ENCODE measurements around the gene MORC3. TPM values are rescaled to one million over a fixed set of nuclear protein-coding genes. Genes with fewer than 3 reads are reported as not detected.
"Not testable (repeated sequence)": the region's sequence is repeated elsewhere in the genome, so short reads cannot be mapped to it uniquely, and the experiment has no call there.

MORC3 gene
- total RNA-seq, 1 donor from 2014 or later: 12.6 TPM

GRCh38 chr21:36385233-36386030, 65.4 kb downstream of the MORC3 start, which contains the start of gene CHAF1B:
Gene CHAF1B, plus strand, starts transcription at chr21:36385392. Its CDS starts 745 bp downstream, at chr21:36386137.
- DNase-seq (ENCODE audit: low spot score): peak; percentile 79
- peak; percentile 96 for ATAC-seq

GRCh38 chr21:36386031-36386642, 66.1 kb downstream of the MORC3 start:
- ATAC-seq: no peak
- DNase-seq (ENCODE audit: low spot score): peak; percentile 42

DNA sequence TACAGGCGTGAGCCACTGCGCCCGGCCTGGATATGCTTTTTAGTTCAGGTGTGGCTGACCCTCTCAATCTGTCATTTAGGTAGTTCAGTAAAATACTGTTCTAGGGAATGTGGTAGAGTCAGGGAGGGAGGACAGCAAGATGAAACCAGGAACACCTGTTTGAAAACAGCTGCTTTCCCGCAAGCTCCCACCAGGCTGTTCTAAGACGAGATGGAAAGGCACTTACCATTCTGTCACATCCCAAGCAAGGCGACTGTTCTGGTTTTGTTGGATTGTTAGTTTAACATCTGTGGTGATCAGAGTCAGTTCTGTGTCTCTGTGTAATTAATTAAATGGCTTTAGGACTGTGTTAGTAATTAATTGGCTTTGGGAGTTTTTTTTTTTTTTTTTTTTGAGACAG, 68.1 kb downstream of the MORC3 start:
- no peak for ATAC-seq
- DNase-seq (ENCODE audit: low spot score): no peak

GRCh38 chr21:36388835-36389234, 68.8 kb downstream of the MORC3 start:
- ATAC-seq: no peak
- DNase-seq (ENCODE audit: low spot score): peak; percentile 27

GRCh38 chr21:36391649-36392048, 71.7 kb downstream of the MORC3 start:
- ATAC-seq; DNase-seq (ENCODE audit: low spot score): not testable (repeated sequence)

DNA sequence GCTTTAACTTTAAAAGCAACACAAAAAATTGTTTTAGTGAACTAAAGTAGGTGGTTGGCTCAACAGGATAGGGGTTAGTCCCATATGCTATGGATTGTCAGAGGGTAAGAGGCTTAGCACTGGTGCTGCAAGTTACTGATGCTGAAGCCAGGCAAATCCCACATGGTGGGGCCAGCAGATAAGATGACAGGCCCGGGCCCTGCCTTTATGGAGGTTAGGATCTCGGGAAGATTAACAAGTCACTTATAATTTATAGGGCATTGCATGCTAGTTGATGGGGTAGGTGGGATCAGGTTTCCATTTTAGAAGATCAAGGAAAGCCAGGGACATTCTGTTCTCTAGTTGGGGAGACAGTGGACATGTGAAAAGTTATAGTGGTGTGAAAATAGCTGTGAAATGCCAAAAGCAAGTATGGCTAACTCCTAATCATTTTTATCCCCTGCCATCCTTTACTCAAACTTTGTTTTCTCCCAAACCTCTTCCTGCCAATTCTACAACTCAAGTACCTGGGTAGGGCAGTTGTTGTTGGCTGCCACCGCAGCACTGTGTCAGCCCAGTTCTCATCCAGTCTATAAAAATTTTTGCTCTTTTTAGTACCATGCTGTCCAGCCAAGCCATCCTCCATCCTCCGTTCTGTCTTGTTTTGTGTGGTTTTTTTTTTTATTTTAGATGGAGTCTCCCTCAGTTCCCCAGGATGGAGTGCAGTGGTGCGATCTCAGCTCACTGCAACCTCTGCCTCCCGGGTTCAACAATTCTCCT, 75.5 kb downstream of the MORC3 start:
- ATAC-seq: no peak
- no peak for DNase-seq (ENCODE audit: low spot score)

- ATAC-seq (no peak), DNase-seq (ENCODE audit: low spot score) (no peak)
Measured at GRCh38 chr21:36396325-36396724, 76.3 kb downstream of the MORC3 start.

- ATAC-seq: no peak
Measured at GRCh38 chr21:36396971-36397370, 77.0 kb downstream of the MORC3 start.

DNA sequence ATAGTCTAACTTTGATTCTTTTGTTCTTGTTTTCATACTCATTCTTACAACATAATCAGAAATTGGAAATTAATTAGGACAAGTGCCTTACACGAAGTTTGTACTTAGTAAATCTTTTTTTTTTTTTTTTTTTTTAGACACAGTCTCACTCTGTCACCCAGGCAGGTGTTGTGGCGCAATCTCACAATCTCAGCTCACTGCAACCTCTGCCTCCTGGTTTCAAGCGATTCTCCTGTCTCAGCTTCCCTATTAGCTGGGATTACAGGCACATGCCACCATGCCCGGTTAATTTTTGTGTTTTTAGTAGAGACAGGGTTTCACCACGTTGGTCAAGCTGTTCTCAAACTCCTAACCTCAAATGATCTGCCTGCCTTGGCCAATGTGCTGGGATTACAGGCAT, 77.6 kb downstream of the MORC3 start:
- ATAC-seq (no peak), DNase-seq (ENCODE audit: low spot score) (no peak)

More at GRCh38 chr21:36396971-36397370, 77.0 kb downstream of the MORC3 start:
- no peak for DNase-seq (ENCODE audit: low spot score)

DNA sequence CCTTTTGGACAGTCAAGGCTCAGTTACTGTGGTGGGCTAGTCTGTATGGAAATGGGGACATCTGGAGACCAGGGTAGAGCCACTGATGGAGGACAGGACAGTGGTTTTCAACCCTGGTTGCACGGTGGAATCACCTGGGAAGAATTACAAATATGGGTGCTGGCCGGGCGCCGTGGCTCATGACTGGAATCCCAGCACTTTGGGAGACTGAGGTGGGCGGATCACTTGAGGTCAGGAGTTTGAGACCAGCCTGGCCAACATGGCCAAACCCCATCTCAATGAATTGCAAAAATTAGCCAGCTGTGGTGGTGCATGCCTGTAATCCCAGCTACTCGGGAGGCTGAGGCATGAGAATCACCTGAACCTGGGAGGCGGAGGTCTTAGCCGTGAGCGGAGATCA, 79.7 kb downstream of the MORC3 start:
- DNase-seq (ENCODE audit: low spot score); ATAC-seq: not testable (repeated sequence)

- DNase-seq (ENCODE audit: low spot score) (no peak), ATAC-seq (no peak)
Measured at GRCh38 chr21:36400719-36401118, 80.7 kb downstream of the MORC3 start.

DNA sequence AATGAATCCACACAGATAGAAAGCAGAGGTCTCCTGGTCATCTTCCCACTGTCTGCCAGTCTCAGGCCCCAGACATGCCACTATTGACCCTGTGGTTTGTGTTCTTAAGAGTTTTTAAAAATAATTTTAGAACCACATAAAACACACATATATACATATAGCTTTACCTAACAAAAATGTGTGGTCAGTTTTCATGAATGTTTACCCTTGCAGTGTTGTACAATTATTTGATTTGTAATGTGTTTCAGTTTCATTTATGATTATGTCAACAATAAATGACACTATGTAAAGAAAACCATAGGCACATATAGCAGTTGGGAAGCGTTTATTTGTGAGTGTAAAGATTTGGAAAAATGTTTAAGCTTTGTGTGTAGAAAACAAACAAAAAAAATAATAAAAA, 82.3 kb downstream of the MORC3 start:
- DNase-seq (ENCODE audit: low spot score) (no peak), ATAC-seq (no peak)

DNA sequence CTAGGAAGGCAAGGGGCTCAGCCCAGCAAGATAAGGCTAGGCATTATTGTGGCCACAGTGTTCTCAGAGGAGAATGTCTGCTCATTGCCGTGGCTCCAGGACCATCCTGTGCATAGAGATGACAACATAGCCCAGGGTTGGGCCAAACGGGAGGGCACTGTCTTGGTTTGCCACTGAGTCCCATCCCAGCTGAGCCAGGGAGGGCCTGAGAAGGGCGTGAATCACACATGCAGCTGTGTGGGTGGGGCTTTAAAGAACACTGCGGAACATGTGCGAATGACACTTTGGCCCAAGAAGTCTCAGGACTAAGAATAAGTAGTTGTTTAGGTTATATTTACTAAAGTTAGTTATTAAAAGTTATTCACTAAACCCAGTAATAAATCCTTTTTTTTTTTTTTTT, 83.7 kb downstream of the MORC3 start:
- no peak for DNase-seq (ENCODE audit: low spot score)
- ATAC-seq: no peak

- ATAC-seq (no peak), DNase-seq (ENCODE audit: low spot score) (no peak)
Measured at GRCh38 chr21:36408568-36408967, 88.6 kb downstream of the MORC3 start.

DNA sequence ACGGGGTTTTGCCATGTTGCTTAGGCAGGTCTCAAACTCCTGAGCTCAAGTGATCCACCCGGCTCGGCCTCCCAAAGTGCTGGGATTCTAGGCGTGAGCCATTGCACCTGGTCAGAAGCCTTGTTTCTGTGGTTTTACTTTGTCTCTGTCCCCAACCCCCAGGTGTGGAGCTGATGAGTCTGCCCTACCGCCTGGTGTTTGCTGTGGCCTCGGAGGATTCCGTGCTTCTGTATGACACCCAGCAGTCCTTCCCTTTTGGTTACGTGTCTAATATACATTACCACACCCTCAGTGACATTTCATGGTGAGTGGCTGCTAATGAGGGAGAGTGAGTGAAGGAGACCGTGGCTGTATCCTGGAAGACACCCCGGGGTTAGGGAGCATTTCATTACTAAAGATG, 91.3 kb downstream of the MORC3 start:
- no peak for ATAC-seq
- DNase-seq (ENCODE audit: low spot score): no peak

DNA sequence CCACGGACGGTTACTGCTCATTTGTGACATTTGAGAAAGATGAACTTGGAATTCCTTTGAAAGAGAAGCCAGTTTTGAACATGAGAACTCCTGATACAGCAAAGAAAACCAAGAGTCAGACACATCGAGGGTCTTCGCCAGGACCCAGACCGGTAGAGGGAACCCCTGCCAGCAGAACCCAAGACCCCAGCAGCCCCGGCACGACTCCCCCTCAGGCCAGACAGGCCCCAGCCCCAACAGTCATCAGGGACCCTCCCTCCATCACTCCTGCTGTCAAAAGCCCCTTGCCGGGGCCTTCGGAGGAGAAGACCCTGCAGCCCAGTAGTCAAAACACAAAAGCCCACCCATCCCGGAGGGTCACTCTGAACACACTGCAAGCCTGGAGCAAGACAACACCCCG, 92.9 kb downstream of the MORC3 start:
- DNase-seq (ENCODE audit: low spot score) (no peak), ATAC-seq (no peak)

DNA sequence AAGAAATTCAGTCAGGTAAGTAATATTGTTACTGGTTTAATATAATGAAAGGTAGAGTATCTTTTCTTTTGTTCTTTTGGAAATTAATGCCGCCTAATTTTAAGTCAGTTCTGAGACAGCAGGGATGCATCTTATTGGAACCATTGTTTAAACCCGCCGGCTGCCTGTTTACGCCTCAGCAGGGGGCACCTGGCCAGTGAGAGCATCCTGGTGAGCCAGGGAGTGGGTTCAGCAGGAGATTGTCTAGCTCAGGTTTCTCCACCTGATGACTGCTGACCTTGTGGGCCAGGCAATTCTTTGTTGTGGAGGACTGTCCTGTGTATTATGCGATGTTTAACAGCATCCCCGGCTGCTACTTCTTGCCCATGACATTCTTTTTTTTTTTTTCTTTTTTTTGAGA, 95.4 kb downstream of the MORC3 start:
- no peak for ATAC-seq
- no peak for DNase-seq (ENCODE audit: low spot score)

- no peak for ATAC-seq
Measured at GRCh38 chr21:36419241-36419640, 99.2 kb downstream of the MORC3 start.

DNA sequence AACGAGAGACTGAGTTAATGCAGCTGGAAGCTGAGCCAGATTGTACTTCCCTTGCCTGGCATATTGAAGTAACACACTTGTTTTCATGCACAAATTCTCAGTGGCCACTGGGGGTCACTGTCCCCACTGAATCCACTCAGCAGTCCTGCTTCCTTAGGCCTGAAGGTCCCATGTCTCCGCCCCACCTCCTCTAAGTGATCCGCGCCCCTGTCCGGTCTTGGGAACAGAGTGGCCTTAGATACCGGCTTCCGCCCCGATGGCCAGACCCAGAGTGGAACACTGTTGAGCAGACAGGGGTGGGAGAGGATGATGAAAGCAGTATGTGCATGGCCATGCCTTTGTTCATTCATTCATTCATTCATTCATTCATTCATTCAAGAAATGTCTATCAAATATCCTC, 100.0 kb downstream of the MORC3 start:
- DNase-seq (ENCODE audit: low spot score): peak; percentile 78
- ATAC-seq: peak; percentile 93

More at GRCh38 chr21:36419241-36419640, 99.2 kb downstream of the MORC3 start:
- no peak for DNase-seq (ENCODE audit: low spot score)

DNA sequence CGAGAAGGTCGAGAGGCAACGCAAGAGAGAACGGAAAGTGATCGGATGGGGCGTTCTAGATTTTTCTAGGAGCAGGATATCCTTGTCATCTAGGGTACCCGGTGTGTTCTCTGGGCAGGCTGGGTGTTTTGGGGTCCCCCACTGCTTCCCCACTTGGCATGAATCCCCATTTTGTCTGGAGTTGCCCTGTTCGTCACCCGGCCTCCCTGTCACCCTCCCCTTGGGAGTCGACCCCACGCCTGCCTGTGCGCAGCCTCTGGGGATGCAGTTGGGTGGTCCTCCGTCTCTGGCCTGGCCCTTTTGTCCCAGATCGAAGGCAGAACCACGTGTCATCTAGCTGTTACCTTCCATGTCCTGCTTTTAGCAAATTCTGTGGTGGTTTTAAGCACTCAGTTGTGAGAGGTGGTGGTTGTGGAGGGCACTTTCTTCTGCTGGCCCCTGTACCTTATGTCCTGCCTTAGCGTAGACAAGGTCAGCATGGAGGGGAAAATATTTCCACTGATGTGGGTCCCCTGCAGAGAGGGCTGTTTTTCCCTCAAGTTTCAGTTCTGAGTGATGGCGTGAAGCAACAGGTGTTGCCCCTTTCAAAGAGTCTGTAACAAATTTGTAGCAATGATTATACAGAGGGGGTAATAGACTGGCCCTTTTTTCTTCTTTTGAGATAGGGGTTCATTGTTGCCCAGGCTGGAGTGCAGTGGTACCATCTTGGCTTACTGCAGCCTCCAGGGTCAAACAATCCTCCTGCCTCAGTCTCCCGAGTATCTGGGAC, 100.8 kb downstream of the MORC3 start:
- ATAC-seq (no peak), DNase-seq (ENCODE audit: low spot score) (no peak)
